ENCODE measurements around the gene SGK1.

SGK1 gene

GRCh38 chr6:134233180-134233955, 84.5 kb downstream of the SGK1 start:
- TF ChIP-seq CTCF (conservative IDR thresholded peaks at IDR 0.05; ENCODE audit: low read depth, low read length): no peak
- no peak overlapping the region for H3K4me2 ChIP-seq
- H3K36me3 ChIP-seq (ENCODE audit: insufficient read depth): no peaks in the 10 kb centered on the region
- no peak overlapping the region for H3K4me3 ChIP-seq (IDR thresholded peaks at IDR 0.05; ENCODE audit: insufficient read depth, low read depth, low read length)
- peaks cover 11% of the 10 kb centered on the region for H3K4me1 ChIP-seq (ENCODE audit: low read depth, poor library complexity, severe bottlenecking)
- no peak overlapping the region for H3K9ac ChIP-seq
- no peaks in the 10 kb centered on the region for H3K27me3 ChIP-seq (ENCODE audit: insufficient read depth, low read depth)
- H2AFZ ChIP-seq (ENCODE audit: low read depth): no peak overlapping the region
- H3K27ac ChIP-seq: no peak overlapping the region
- no peaks in the 10 kb centered on the region for H3K79me2 ChIP-seq (ENCODE audit: insufficient read depth, low read depth)
- H4K20me1 ChIP-seq (ENCODE audit: insufficient read depth): no peaks in the 10 kb centered on the region

GRCh38 chr6:134230940-134231339, 87.0 kb downstream of the SGK1 start:
- no peaks in the 10 kb centered on the region for H3K79me2 ChIP-seq (ENCODE audit: insufficient read depth, low read depth)
- no peak for TF ChIP-seq CTCF (conservative IDR thresholded peaks at IDR 0.05; ENCODE audit: low read depth, low read length)
- no peaks in the 10 kb centered on the region for H3K27me3 ChIP-seq (ENCODE audit: insufficient read depth, low read depth)
- H3K27ac ChIP-seq: no peak overlapping the region
- H4K20me1 ChIP-seq (ENCODE audit: insufficient read depth): no peaks in the 10 kb centered on the region
- H3K4me2 ChIP-seq: no peak overlapping the region
- H3K4me3 ChIP-seq (IDR thresholded peaks at IDR 0.05; ENCODE audit: insufficient read depth, low read depth, low read length): no peak overlapping the region
- no peak overlapping the region for H3K9ac ChIP-seq
- no peak overlapping the region for H2AFZ ChIP-seq (ENCODE audit: low read depth)
- H3K4me1 ChIP-seq (ENCODE audit: low read depth, poor library complexity, severe bottlenecking): peaks cover 5% of the 10 kb centered on the region
- H3K36me3 ChIP-seq (ENCODE audit: insufficient read depth): no peaks in the 10 kb centered on the region

- no peak overlapping the region for H2AFZ ChIP-seq (ENCODE audit: low read depth)
- no peaks in the 10 kb centered on the region for H4K20me1 ChIP-seq (ENCODE audit: insufficient read depth)
- no peak overlapping the region for H3K4me3 ChIP-seq (IDR thresholded peaks at IDR 0.05; ENCODE audit: insufficient read depth, low read depth, low read length)
- no peak overlapping the region for H3K27ac ChIP-seq
- TF ChIP-seq CTCF (conservative IDR thresholded peaks at IDR 0.05; ENCODE audit: low read depth, low read length): no peak
- no peak overlapping the region for H3K9ac ChIP-seq
- no peaks in the 10 kb centered on the region for H3K79me2 ChIP-seq (ENCODE audit: insufficient read depth, low read depth)
- H3K27me3 ChIP-seq (ENCODE audit: insufficient read depth, low read depth): no peaks in the 10 kb centered on the region
- no peak overlapping the region for H3K4me2 ChIP-seq
- H3K36me3 ChIP-seq (ENCODE audit: insufficient read depth): no peaks in the 10 kb centered on the region
- H3K4me1 ChIP-seq (ENCODE audit: low read depth, poor library complexity, severe bottlenecking): no peaks in the 10 kb centered on the region
These were observed 87.7 kb downstream of the SGK1 start for GRCh38 chr6:134230087-134230700.

GRCh38 chr6:134229520-134229919, 88.4 kb downstream of the SGK1 start:
- no peaks in the 10 kb centered on the region for H3K79me2 ChIP-seq (ENCODE audit: insufficient read depth, low read depth)
- H4K20me1 ChIP-seq (ENCODE audit: insufficient read depth): no peaks in the 10 kb centered on the region
- TF ChIP-seq CTCF (conservative IDR thresholded peaks at IDR 0.05; ENCODE audit: low read depth, low read length): no peak
- no peaks in the 10 kb centered on the region for H3K36me3 ChIP-seq (ENCODE audit: insufficient read depth)
- H2AFZ ChIP-seq (ENCODE audit: low read depth): no peak overlapping the region
- H3K27ac ChIP-seq: no peak overlapping the region
- no peak overlapping the region for H3K4me2 ChIP-seq
- H3K9ac ChIP-seq: no peak overlapping the region
- H3K4me3 ChIP-seq (IDR thresholded peaks at IDR 0.05; ENCODE audit: insufficient read depth, low read depth, low read length): no peak overlapping the region
- no peaks in the 10 kb centered on the region for H3K27me3 ChIP-seq (ENCODE audit: insufficient read depth, low read depth)
- H3K4me1 ChIP-seq (ENCODE audit: low read depth, poor library complexity, severe bottlenecking): no peaks in the 10 kb centered on the region

All from KMS-11 (cell line).